Head of caudate nucleus (tissue), 42 donors: ENCODE results near the gene MLEC.

ENCODE experiments used
- DNase-seq, 42 donors: peaks; one replicate each; pipeline versions ENCODE4 v3.0.0 to v3.0.0-alpha.2; 2020 to 2021; ENCODE audit warnings: mixed read lengths in 7 of 42
- intact Hi-C: fragments of 100-400 bp; cut with DNase I; formaldehyde crosslinking; loops from one replicate; pipeline ENCODE4 v1.15.0; 2022

The MLEC gene, protein sequence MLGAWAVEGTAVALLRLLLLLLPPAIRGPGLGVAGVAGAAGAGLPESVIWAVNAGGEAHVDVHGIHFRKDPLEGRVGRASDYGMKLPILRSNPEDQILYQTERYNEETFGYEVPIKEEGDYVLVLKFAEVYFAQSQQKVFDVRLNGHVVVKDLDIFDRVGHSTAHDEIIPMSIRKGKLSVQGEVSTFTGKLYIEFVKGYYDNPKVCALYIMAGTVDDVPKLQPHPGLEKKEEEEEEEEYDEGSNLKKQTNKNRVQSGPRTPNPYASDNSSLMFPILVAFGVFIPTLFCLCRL

DNA sequence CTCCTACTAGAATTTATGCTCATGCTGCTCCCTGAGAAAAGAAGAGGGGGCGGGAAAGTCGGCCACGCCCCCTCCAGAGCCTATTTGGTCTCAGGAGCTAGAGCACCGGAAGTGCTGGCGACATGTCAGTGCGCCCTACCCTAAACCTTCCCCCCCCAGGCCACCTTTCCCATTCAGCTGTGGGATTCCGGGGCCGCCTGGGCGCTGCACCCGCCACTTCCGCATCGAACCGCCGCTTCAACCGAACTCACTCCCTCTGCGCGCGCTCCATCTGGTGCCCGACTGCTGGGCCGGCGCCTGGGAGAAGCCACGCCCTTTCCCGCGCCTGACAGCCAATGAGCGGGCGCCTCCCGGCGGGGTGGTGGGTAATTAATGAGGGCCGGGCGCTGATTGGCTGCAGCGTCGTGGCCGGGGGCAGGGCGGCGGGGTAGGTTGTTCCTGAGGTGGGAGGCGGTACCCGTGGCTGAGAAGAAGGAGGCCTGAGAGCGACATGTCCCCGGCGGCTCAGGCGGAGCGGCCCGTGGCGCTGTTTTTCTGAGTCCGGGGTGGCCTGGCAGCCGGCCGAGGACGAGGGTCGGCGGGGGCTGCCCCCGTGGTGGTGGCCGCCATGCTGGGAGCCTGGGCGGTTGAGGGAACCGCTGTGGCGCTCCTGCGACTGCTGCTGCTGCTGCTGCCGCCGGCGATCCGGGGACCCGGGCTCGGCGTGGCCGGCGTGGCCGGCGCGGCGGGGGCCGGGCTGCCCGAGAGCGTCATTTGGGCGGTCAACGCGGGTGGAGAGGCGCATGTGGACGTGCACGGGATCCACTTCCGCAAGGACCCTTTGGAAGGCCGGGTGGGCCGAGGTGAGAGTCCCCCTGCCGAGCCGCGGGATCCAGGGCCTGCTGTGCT, at the start of gene MLEC:
TSS of gene MLEC (plus strand) at position 460 of the 888 bp plus-strand sequence. CDS start at position 608, 148 bp downstream.
- intact Hi-C loops = loop anchor here (2.0 to 5.0 kb wide), 2 partner anchors 24 to 105 kb away; partner anchors contain the start of genes POP5 and UNC119B

DNA sequence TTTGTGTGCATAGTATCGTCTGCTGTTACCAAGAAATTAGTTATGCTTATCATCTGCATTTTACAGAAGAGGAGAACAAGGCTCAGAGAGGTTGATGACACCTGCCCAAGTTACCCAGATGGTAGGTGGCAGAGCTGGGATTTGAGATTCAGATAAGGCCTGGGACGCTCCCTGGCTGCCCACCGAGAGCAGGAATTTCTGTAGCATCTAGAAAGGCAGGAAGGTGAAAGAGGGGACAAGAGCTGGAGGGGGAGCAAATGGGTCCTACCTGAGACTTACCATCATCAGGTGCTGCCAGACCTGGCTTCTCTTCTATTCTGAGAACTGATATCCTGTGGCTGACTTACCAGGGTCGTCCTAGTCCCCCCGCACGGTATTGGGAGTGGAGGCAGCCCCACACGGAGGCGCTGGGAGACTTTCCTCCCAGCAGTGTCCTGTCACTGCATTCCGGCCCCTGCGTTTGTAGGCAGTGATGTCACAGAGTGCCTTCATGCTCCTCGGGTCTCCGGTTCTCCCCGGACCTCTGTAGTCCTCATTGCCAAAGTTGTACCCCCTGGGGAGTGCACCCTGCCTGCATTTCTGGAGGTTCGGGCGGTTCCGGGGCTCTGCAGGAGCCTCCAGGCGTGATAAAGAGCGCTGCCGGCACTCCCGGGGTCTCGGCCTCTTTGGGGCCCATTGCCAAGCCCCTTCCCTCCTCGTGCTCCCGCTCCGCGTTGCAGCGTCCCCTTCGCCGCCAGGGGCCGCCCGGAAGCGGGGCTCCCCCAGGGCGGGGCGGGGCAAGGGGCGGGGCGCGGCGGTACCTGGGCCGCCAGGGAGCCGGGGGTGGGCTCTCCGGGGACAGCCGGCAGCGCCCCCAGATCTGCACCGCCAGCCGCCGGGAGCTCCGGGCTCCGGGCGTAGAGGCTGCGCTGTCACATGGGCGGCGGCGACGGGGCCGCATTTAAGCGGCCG, 46.9 kb upstream of the MLEC start, which contains the start of gene CABP1:
TSS of gene CABP1 (plus strand) at position 856 of the 951 bp plus-strand sequence. CDS start at position 916, 60 bp downstream.
- DNase-seq = peak in 31 of 42 donors; percentile 22 to 68 (median 46)
- intact Hi-C loops = no loop called here

More for the DNA sequence above, at the start of gene MLEC:
- peak; percentile 96 to 100 (median 99) for DNase-seq

GRCh38 chr12:120640861-120641833, 45.8 kb upstream of the MLEC start:
- intact Hi-C loops = no loop called here
- DNase-seq = peak in 6 of 42 donors; percentile 17 to 54 (median 26)

GRCh38 chr12:120642121-120642520, 44.8 kb upstream of the MLEC start:
- intact Hi-C loops = no loop called here
- DNase-seq = peak in 23 of 42 donors; percentile 18 to 74 (median 42)

DNA sequence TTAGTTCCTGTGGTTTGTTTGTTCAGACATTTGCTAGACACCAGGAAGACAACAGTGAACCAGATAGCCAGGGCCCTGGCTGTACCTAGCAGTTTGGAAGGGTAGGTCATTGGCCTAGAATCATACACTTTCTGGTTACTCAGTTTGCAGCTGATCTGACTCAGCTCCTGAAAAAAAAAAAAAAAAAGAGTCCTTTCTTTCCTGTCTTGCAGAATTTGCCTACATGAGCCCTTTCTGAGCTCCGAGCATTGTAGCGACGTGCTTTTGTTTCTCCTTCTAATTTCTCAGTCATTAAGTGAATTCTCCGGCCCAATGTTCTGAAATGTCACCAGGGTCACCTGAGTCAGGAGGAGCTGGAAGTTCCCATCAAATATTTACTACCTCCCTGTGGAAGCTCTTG, 44.1 kb upstream of the MLEC start:
- DNase-seq = no peak
- intact Hi-C loops = no loop called here

DNA sequence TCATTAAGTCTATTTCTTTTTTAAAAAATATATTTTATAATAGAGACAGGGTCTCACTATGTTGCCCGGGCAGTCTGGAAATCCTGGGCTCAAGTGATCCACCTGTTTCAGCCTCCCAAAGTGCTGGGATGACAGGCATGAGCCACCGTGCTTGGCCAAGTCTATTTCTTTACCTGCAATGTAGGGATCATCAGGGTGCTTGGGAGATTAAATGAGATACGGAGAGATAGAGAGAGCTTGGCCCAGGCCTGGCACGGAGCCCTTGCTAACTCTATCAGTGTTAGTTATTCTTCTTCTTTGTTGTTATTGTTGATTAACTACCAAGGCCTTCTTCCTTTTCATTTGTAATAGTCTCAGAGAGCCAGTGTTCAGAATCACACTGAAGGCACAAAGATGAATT, 43.4 kb upstream of the MLEC start:
- intact Hi-C loops = no loop called here
- no peak for DNase-seq

DNA sequence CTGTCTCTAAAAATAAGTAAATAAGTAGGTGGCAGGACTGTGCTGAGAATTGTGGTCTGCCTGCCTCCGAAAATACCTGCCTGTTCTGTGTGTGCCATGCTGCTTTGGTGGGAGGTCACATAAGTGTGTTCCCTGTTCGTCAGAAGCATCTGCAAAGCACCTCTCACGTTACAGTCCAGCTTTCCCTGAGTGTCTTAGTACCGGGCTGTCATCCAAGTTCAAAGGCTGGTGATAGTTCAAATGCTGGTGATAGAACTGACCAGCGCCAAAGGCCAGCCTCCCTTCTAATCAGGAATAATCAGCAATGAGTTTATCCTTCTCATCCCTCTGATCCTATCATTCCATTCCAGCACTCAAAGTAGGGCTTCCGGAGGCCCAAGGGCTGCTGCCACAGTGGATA, 40.9 kb upstream of the MLEC start:
- intact Hi-C loops = loop anchor here (2.0 to 5.0 kb wide), 2 partner anchors 67 to 326 kb away; no protein-coding TSS in a partner anchor
- no peak for DNase-seq

GRCh38 chr12:120647375-120647755, 39.6 kb upstream of the MLEC start:
- intact Hi-C loops = loop anchor here (2.0 to 5.0 kb wide), 2 partner anchors 65 to 325 kb away; no protein-coding TSS in a partner anchor
- DNase-seq = no peak

DNA sequence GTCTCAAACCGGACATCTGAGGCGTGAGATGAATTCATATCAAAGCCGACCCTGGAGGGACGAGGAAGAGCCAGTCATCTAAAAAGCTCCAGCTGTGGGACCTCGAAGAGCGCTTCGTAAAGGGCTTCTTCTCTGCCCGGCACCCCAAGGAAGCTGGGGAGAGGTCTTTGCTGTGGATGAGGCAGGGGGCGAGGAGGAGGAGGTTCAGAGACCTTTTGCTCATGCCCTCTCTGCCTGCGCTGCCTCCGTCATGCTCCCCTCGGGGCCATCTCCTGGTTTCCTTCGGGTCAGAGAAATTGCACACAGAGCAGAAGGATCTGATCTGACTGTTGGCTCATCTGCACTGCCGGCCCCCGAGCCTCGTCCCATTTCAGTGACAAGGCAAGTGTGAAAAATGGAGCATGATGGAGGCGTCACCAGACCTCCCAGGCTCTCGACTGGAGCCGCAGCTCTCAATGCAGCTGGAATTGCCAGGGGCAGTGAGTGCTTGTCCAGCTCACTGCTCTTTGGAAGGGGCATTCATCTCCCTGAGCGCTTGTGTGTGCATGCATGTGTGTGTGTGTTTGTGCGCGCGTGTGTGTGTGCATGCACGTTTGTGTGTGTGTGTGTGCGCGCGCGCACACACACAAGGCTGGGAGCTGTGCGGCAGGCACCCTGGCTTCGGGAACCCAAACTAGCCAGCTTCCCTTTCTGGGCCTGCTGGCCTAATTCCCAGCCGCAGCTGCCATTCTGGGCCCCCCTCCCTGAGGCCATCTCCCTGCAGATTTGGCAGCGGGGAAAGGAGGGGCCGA, 37.3 kb upstream of the MLEC start:
- intact Hi-C loops = loop anchor here (2.0 to 5.0 kb wide), 2 partner anchors 65 to 323 kb away; no protein-coding TSS in a partner anchor
- DNase-seq = peak in 16 of 42 donors; percentile 16 to 60 (median 36)

GRCh38 chr12:120650233-120650690, 36.7 kb upstream of the MLEC start:
- no peak for DNase-seq
- intact Hi-C loops = no loop called here

- intact Hi-C loops = no loop called here
- no peak for DNase-seq
Measured at GRCh38 chr12:120651821-120652220, 35.1 kb upstream of the MLEC start.

DNA sequence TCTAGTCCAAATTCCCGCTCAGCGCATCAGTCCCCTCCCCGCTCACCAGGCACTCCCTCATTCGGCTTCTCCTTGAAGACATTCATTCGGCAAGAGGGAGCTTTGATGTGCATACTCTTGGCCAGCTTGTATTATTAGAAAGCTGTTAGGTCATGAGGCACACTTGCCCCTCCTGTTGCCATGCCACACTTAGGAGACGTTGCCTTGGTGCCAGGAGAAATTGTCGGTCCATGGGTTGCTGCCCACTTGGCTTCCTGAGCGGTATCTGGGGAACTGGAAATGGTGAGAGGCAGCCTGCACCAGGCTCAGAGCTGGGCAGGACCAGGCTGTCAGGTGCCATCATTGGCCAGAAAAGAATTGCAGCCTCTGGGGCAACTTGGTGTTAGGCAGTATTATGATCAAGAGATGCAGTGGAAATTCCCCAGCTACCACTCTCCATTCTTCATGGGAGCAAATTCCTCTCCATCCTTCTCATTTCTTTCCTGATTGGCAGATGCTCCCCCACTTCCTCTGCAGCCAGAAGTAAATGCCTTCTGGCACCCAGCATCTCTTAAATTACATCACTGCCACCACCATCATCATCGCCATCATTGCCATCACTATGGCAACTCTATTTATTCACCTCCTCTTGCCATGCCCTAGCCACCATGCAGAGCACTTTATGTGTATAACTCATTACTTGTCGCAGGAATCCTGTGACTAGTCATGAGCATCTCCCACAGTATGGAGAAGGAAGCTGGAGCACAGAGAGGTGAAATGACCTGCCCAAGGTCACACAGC, 34.1 kb upstream of the MLEC start:
- intact Hi-C loops = no loop called here
- DNase-seq = peak in 20 of 42 donors; percentile 14 to 69 (median 46)

DNA sequence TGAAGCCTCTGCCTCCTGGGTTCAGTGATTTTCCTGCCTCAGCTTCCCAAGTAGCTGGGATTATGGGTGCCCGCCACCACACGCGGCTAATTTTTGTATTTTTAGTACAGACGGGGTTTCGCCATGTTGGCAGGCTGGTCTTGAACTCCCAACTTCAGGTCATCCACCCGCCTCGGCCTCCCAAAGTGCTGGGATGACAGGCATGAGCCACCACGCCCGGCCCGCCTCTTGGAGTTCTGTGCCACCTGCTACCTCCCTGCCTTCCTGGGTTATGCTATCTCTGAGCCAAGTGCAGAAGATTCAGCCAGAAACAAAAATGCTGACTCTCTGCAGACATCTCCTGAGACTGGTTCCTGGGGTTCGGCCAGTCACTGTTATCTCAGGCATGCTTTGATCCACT, 33.3 kb upstream of the MLEC start:
- intact Hi-C loops = no loop called here
- DNase-seq = no peak

GRCh38 chr12:120654656-120655055, 32.3 kb upstream of the MLEC start:
- no peak for DNase-seq
- intact Hi-C loops = no loop called here

GRCh38 chr12:120656008-120656407, 30.9 kb upstream of the MLEC start:
- no peak for DNase-seq
- intact Hi-C loops = no loop called here
